Trophoblast cell (in vitro differentiated cells and primary cell): ENCODE results near the gene OPCML.

Experiments
- DNase-seq, 2 donors: peaks; one replicate each; pipeline ENCODE4 v3.0.0-alpha.2; 2016
- H2AFZ ChIP-seq: 2 replicates; pipeline ENCODE4 v1.6.1; 2013; ENCODE audit warnings: low read length, moderate library complexity, mild to moderate bottlenecking; ENCODE audit not compliant: insufficient read depth, poor library complexity
- H2AK5ac ChIP-seq: 2 replicates; pipeline ENCODE4 v1.6.1; 2013; ENCODE audit warnings: mild to moderate bottlenecking, low read length
- H2BK120ac ChIP-seq: 2 replicates; pipeline ENCODE4 v1.6.1; 2013; ENCODE audit warnings: low read length, mild to moderate bottlenecking, moderate library complexity; ENCODE audit not compliant: insufficient read depth, poor library complexity
- H2BK12ac ChIP-seq: 2 replicates; pipeline ENCODE4 v1.6.1; 2013; ENCODE audit warnings: mild to moderate bottlenecking, low read length, moderate library complexity
- H2BK5ac ChIP-seq: 2 replicates; pipeline ENCODE4 v1.6.1; 2013; ENCODE audit warnings: low read length, low read depth, moderate library complexity, mild to moderate bottlenecking; ENCODE audit not compliant: poor library complexity
- H3K14ac ChIP-seq: 2 replicates; pipeline ENCODE4 v1.6.1; 2013; ENCODE audit warnings: mild to moderate bottlenecking, low read length
- H3K18ac ChIP-seq: 2 replicates; pipeline ENCODE4 v1.6.1; 2013; ENCODE audit warnings: mild to moderate bottlenecking, low read length
- H3K23ac ChIP-seq: 2 replicates; pipeline ENCODE4 v1.6.1; 2013; ENCODE audit warnings: low read length
- H3K27ac ChIP-seq: 2 replicates; pipeline ENCODE4 v1.5.1; 2013; ENCODE audit warnings: low read depth, mild to moderate bottlenecking, inconsistent platforms, low read length, moderate library complexity
- H3K27me3 ChIP-seq: 2 replicates; pipeline ENCODE4 v1.6.1; 2013; ENCODE audit warnings: inconsistent platforms, mild to moderate bottlenecking, low read length, moderate library complexity; ENCODE audit not compliant: insufficient read depth
- H3K36me3 ChIP-seq, 2 experiments: 1 replicate in 1 of 2; 2 replicates in 1 of 2; pipeline ENCODE4 v1.6.1; 2013; ENCODE audit warnings: low read length in 2 of 2, mild to moderate bottlenecking in 2 of 2, moderate library complexity in 1 of 2; ENCODE audit not compliant: insufficient read depth in 2 of 2, control insufficient read depth in 1 of 2
- H3K4ac ChIP-seq: 2 replicates; pipeline ENCODE4 v1.6.1; 2013; ENCODE audit warnings: low read depth, mild to moderate bottlenecking, low read length, moderate library complexity
- H3K4me1 ChIP-seq, 2 experiments: 1 replicate in 1 of 2; 2 replicates in 1 of 2; pipeline ENCODE4 v1.6.1; 2013; ENCODE audit warnings: low read length in 2 of 2, mild to moderate bottlenecking in 2 of 2, moderate library complexity in 1 of 2; ENCODE audit not compliant: insufficient read depth in 2 of 2, control insufficient read depth in 1 of 2
- H3K4me2 ChIP-seq: 2 replicates; pipeline ENCODE4 v1.6.1; 2013; ENCODE audit warnings: inconsistent platforms, mild to moderate bottlenecking, low read length, moderate library complexity
- H3K4me3 ChIP-seq: 2 replicates; pipeline ENCODE4 v1.5.1; 2013; ENCODE audit warnings: mild to moderate bottlenecking, low read depth, low read length, inconsistent platforms
- H3K79me1 ChIP-seq: one replicate; pipeline ENCODE4 v1.6.1; 2013; ENCODE audit warnings: low read length
- H3K79me2 ChIP-seq: 2 replicates; pipeline ENCODE4 v1.6.1; 2013; ENCODE audit warnings: low read length, mild to moderate bottlenecking; ENCODE audit not compliant: control insufficient read depth, insufficient read depth, poor library complexity
- H3K9ac ChIP-seq: 2 replicates; pipeline ENCODE4 v1.6.1; 2013; ENCODE audit warnings: mild to moderate bottlenecking, low read length
- H3K9me3 ChIP-seq: 2 replicates; pipeline ENCODE4 v1.6.1; 2013; ENCODE audit warnings: low read depth, mild to moderate bottlenecking, control low read depth, inconsistent platforms, low read length; ENCODE audit not compliant: insufficient read depth
- H4K12ac ChIP-seq: 2 replicates; pipeline ENCODE4 v1.6.1; 2013; ENCODE audit warnings: low read depth, mild to moderate bottlenecking, low read length, moderate library complexity
- H4K8ac ChIP-seq: 2 replicates; pipeline ENCODE4 v1.6.1; 2013; ENCODE audit warnings: low read depth, mild to moderate bottlenecking, low read length, moderate library complexity
- H4K91ac ChIP-seq: one replicate; pipeline ENCODE4 v1.6.1; 2013; ENCODE audit warnings: low read depth, mild to moderate bottlenecking, low read length, moderate library complexity
- WGBS: extraction: QIAGEN DNeasy Blood & Tissue Kit; methylation state at CpG from one replicate; pipeline ENCODE4 v1.1.7; 2013; ENCODE audit warnings: missing lambda C conversion rate; ENCODE audit not compliant: insufficient read length, insufficient coverage; ENCODE audit errors: extremely low coverage; 5-methylcytosine and 5-hydroxymethylcytosine counted together

The OPCML gene

DNA sequence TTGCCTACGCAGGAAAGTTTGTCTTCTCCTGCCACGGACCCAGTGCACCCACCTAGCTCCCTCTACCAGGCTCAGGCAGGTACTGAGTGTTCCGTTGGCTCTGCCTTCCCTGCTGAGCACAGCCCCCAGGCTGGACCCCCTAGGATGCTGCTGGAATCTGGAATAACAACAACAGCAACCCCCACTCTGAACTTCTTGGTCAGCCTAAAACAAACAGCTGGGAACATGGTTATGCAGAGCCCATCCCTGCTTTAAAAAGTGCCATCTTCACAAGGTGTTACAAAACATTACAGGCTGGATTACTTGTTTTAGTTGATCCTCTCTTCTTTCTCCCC is 1.8 kb downstream of the OPCML start:
- no CpG with 5 or more reads among the region's 3 CpGs for WGBS

GRCh38 chr11:133529807-133530500 is 2.3 kb downstream of the OPCML start:
- Histone ChIP-seq H4K12ac (no peak overlapping the region), H3K9ac (no peak overlapping the region), H3K4me1 (peaks cover 0 to 3% of the 10 kb centered on the region in 2 experiments), H3K36me3 (no peaks in the 10 kb centered on the region), H3K23ac (no peak overlapping the region), H2BK12ac (no peak overlapping the region), H3K4ac (no peak overlapping the region), H3K79me1 (no peaks in the 10 kb centered on the region), H2BK5ac (no peak overlapping the region), H2AFZ (no peak overlapping the region), H3K14ac (no peak overlapping the region), H3K79me2 (no peaks in the 10 kb centered on the region), H2BK120ac (no peak overlapping the region), H3K18ac (no peak overlapping the region), H3K27me3 (peaks cover 27% of the 10 kb centered on the region), H3K4me3 (no peak overlapping the region), H3K27ac (no peak overlapping the region), H2AK5ac (no peak overlapping the region), H4K8ac (no peak overlapping the region), H3K4me2 (no peak overlapping the region), H4K91ac (no peak overlapping the region), H3K9me3 (peaks cover 5% of the 10 kb centered on the region)
- DNase-seq: no peak
- no CpG with 5 or more reads among the region's 18 CpGs for WGBS

More for the DNA sequence above, 1.8 kb downstream of the OPCML start:
- Histone ChIP-seq H4K8ac (no peak overlapping the region), H4K91ac (no peak overlapping the region), H2AK5ac (no peak overlapping the region), H3K79me2 (no peaks in the 10 kb centered on the region), H2AFZ (no peak overlapping the region), H3K23ac (no peak overlapping the region), H2BK120ac (no peak overlapping the region), H3K4me2 (no peak overlapping the region), H3K9me3 (peaks cover 5% of the 10 kb centered on the region), H3K79me1 (no peaks in the 10 kb centered on the region), H2BK5ac (no peak overlapping the region), H3K18ac (no peak overlapping the region), H3K4ac (no peak overlapping the region), H3K14ac (no peak overlapping the region), H3K4me1 (peaks cover 0 to 3% of the 10 kb centered on the region in 2 experiments), H3K36me3 (no peaks in the 10 kb centered on the region), H2BK12ac (no peak overlapping the region), H4K12ac (no peak overlapping the region), H3K27ac (no peak overlapping the region), H3K27me3 (peaks cover 27% of the 10 kb centered on the region), H3K4me3 (no peak overlapping the region), H3K9ac (no peak overlapping the region)
- DNase-seq: no peak

GRCh38 chr11:133526790-133527189 is 5.5 kb downstream of the OPCML start:
- no peak overlapping the region for H3K4ac ChIP-seq

DNA sequence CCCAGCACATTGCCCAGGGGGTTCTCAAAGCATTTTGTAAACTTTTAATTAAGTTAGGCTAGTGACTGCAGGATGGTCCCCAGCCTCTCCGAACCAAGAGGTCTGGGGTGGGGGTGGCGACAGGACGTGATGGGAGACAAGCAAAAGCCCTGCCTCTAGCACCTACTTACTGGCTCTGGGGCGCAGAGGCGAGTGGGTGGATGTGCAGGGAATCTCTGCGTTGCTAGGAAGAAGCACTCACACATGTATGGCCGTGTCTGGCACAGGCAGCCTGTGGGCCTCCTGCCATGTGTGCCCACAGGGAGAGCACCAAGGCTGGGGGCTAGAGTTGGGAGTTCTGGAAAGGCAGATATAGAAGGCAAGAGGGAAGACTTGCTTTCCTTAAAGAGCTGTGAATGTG is 6.3 kb downstream of the OPCML start:
- H3K27me3 ChIP-seq: peaks cover 6% of the 10 kb centered on the region
- H3K18ac ChIP-seq: no peak overlapping the region
- WGBS: no CpG with 5 or more reads among the region's 7 CpGs
- no peak overlapping the region for H3K4me2 ChIP-seq
- no peak overlapping the region for H2BK12ac ChIP-seq
- DNase-seq: no peak
- no peak overlapping the region for H3K14ac ChIP-seq
- H3K79me2 ChIP-seq: no peaks in the 10 kb centered on the region
- no peak overlapping the region for H3K23ac ChIP-seq
- H3K4ac ChIP-seq: no peak overlapping the region
- H2AFZ ChIP-seq: no peak overlapping the region
- no peak overlapping the region for H4K8ac ChIP-seq
- H3K4me3 ChIP-seq: no peak overlapping the region
- H4K91ac ChIP-seq: no peak overlapping the region
- peaks cover 2% of the 10 kb centered on the region for H3K9me3 ChIP-seq
- no peaks in the 10 kb centered on the region for H3K4me1 ChIP-seq
- H3K9ac ChIP-seq: no peak overlapping the region
- H2AK5ac ChIP-seq: no peak overlapping the region
- no peaks in the 10 kb centered on the region for H3K36me3 ChIP-seq
- H2BK5ac ChIP-seq: no peak overlapping the region
- H3K27ac ChIP-seq: no peak overlapping the region
- H4K12ac ChIP-seq: no peak overlapping the region
- no peaks in the 10 kb centered on the region for H3K79me1 ChIP-seq
- no peak overlapping the region for H2BK120ac ChIP-seq

More at GRCh38 chr11:133526790-133527189, 5.5 kb downstream of the OPCML start:
- Histone ChIP-seq H4K8ac (no peak overlapping the region), H2BK5ac (no peak overlapping the region), H3K79me1 (no peaks in the 10 kb centered on the region), H3K9me3 (peaks cover 3% of the 10 kb centered on the region), H4K91ac (no peak overlapping the region), H3K27ac (no peak overlapping the region), H2BK120ac (no peak overlapping the region), H4K12ac (no peak overlapping the region), H3K79me2 (no peaks in the 10 kb centered on the region), H3K18ac (no peak overlapping the region), H2BK12ac (no peak overlapping the region), H3K27me3 (peaks cover 14% of the 10 kb centered on the region), H3K14ac (no peak overlapping the region), H3K36me3 (no peaks in the 10 kb centered on the region), H3K4me3 (no peak overlapping the region), H3K4me2 (no peak overlapping the region), H3K9ac (no peak overlapping the region), H2AFZ (no peak overlapping the region), H3K4me1 (no peaks in the 10 kb centered on the region), H2AK5ac (no peak overlapping the region), H3K23ac (no peak overlapping the region)
- DNase-seq: no peak
- no CpG with 5 or more reads among the region's 3 CpGs for WGBS
